GM12878 (cell line): ENCODE measurements around the gene TCF12. TPM values are rescaled to one million over a fixed set of nuclear protein-coding genes. Genes with fewer than 3 reads are reported as not detected.

Source experiments
- E2F8 ChIP-seq: fragments of 450-650 bp; IDR thresholded peaks from 2 replicates; pipeline ENCODE4 v1.6.1; 2018; ENCODE audit warnings: mild to moderate bottlenecking, low read depth, moderate library complexity; ENCODE audit not compliant: partially characterized antibody
- EGR1 ChIP-seq, 2 experiments: IDR thresholded peaks; 1 replicate in 1 of 2; 2 replicates in 1 of 2; pipeline ENCODE4 v1.6.1; 2011 to 2012; ENCODE audit warnings: low read depth in 2 of 2, low read length in 2 of 2, borderline replicate concordance in 1 of 2, mild to moderate bottlenecking in 1 of 2, moderate library complexity in 1 of 2
- ELK1 ChIP-seq: IDR thresholded peaks from 2 replicates; pipeline ENCODE4 v1.6.1; 2012; ENCODE audit warnings: low read depth, low read length, improper control_type of control experiment
- ESRRA ChIP-seq: IDR thresholded peaks from 2 replicates; pipeline ENCODE4 v1.6.1; 2012; ENCODE audit warnings: mild to moderate bottlenecking, low read length, improper control_type of control experiment
- HDAC2 ChIP-seq: fragments of 200-600 bp; sonication (generic); IDR thresholded peaks from 2 replicates; pipeline ENCODE4 v1.6.1; 2017
- HDAC6 ChIP-seq: fragments of 200-600 bp; sonication (generic); IDR thresholded peaks from one replicate; pipeline ENCODE4 v1.8.0; 2017; ENCODE audit warnings: antibody characterized with exemption; ENCODE audit not compliant: unreplicated experiment
- IKZF2 ChIP-seq, 2 experiments: fragments of 450-650 bp; IDR thresholded peaks; 2 replicates each; pipeline ENCODE4 v1.6.1; 2017; ENCODE audit warnings: mild to moderate bottlenecking in 2 of 2, moderate library complexity in 2 of 2
- MEF2A ChIP-seq: IDR thresholded peaks from 2 replicates; pipeline ENCODE4 v1.6.1; 2011; ENCODE audit warnings: low read depth, mild to moderate bottlenecking, low read length, moderate library complexity; ENCODE audit not compliant: insufficient read depth
- MYB ChIP-seq: fragments of 150-350 bp; IDR thresholded peaks from 2 replicates; pipeline ENCODE4 v1.6.1; 2014; ENCODE audit warnings: mild to moderate bottlenecking, low read depth, low read length, borderline replicate concordance
- NFYA ChIP-seq: IDR thresholded peaks from 2 replicates; pipeline ENCODE4 v1.6.1; 2011; ENCODE audit warnings: low read depth, mild to moderate bottlenecking, low read length, improper control_type of control experiment, borderline replicate concordance
- RUNX3 ChIP-seq: IDR thresholded peaks from 2 replicates; pipeline ENCODE4 v1.6.1; 2012; ENCODE audit warnings: low read length, inconsistent platforms
- STAT3 ChIP-seq: IDR thresholded peaks from 2 replicates; pipeline ENCODE4 v1.6.1; 2011; ENCODE audit warnings: low read depth, low read length, improper control_type of control experiment
- ZNF384 ChIP-seq: IDR thresholded peaks from 2 replicates; pipeline ENCODE4 v1.6.1; 2012; ENCODE audit warnings: low read depth, mild to moderate bottlenecking, low read length, improper control_type of control experiment, borderline replicate concordance
- polyA plus RNA-seq, 11 experiments: library from polyadenylated mRNA; depleted of rRNA in 4 of 11; unstranded in 6 of 11; stranded (reverse) in 5 of 11; fragments of >200 nt; fragmentation: Nextera tagmentation in 4 of 11; fragmentation: Illumina TruSeq in 1 of 11; extraction: Ambion mirVana in 4 of 11; extraction: Trizol in 1 of 11; gene quantifications; 1 replicate in 1 of 11; 2 replicates in 10 of 11; pipeline versions ENCODE4 v1.2.1 to v1.2.3, GENCODE V29; 2011 to 2016; ENCODE audit warnings: inconsistent platforms in 2 of 11, missing spikeins in 2 of 11, low read depth in 1 of 11
- total RNA-seq, 4 experiments: library from RNA; depleted of rRNA in 3 of 4; stranded (reverse); fragments of >200 nt in 3 of 4; fragmentation: Illumina TruSeq in 1 of 4; extraction: Trizol in 1 of 4; gene quantifications; 2 replicates each; pipeline versions ENCODE4 v1.2.1 to v1.2.3, GENCODE V29; 2013 to 2021
- TF ChIP-seq, protein P1 (sequence below): fragments of 450-650 bp; IDR thresholded peaks from 2 replicates; pipeline ENCODE4 v1.6.1; 2017; ENCODE audit warnings: borderline replicate concordance
- TF ChIP-seq, protein P2 (sequence below): IDR thresholded peaks from 2 replicates; pipeline ENCODE4 v1.6.1; 2012; ENCODE audit warnings: low read depth, low read length, improper control_type of control experiment
- TF ChIP-seq, protein P3 (sequence below): IDR thresholded peaks from 2 replicates; pipeline ENCODE4 v1.6.1; 2012; ENCODE audit warnings: mild to moderate bottlenecking, low read depth, low read length
- TF ChIP-seq, protein P4 (sequence below): IDR thresholded peaks from 2 replicates; pipeline ENCODE4 v1.6.1; 2011; ENCODE audit warnings: borderline replicate concordance, low read depth, mild to moderate bottlenecking, moderate library complexity, mixed read lengths, low read length; ENCODE audit not compliant: insufficient read depth; ENCODE audit errors: extremely low read length

The TCF12 gene
- total and polyA plus RNA-seq, 10 of the 15 experiments (the other 5 are each of a cell fraction or from before 2014, with no cell fraction given), result 8.2 to 70.9 (median 49.5) TPM

- TF ChIP-seq, protein P1, sequence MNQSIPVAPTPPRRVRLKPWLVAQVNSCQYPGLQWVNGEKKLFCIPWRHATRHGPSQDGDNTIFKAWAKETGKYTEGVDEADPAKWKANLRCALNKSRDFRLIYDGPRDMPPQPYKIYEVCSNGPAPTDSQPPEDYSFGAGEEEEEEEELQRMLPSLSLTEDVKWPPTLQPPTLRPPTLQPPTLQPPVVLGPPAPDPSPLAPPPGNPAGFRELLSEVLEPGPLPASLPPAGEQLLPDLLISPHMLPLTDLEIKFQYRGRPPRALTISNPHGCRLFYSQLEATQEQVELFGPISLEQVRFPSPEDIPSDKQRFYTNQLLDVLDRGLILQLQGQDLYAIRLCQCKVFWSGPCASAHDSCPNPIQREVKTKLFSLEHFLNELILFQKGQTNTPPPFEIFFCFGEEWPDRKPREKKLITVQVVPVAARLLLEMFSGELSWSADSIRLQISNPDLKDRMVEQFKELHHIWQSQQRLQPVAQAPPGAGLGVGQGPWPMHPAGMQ, result no peak
- TF ChIP-seq IKZF2 (IDR thresholded peaks at IDR 0.05) (peak in 1 of 2 experiments; percentile 30; a peak in 2 of 4 replicates), ELK1 (no peak), MYB (no peak), ZNF384 (peak; percentile 95), STAT3 (no peak), ESRRA (no peak), HDAC2 (no peak), EGR1 (IDR thresholded peaks at IDR 0.05; ENCODE audit: borderline replicate concordance in 1 of 2, low read depth in 2 of 2, low read length in 2 of 2) (no peak), NFYA (no peak), HDAC6 (no peak), E2F8 (no peak), MEF2A (no peak), RUNX3 (peak; percentile 61)
- TF ChIP-seq, protein P2, sequence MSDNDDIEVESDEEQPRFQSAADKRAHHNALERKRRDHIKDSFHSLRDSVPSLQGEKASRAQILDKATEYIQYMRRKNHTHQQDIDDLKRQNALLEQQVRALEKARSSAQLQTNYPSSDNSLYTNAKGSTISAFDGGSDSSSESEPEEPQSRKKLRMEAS, result no peak
- TF ChIP-seq, protein P3, sequence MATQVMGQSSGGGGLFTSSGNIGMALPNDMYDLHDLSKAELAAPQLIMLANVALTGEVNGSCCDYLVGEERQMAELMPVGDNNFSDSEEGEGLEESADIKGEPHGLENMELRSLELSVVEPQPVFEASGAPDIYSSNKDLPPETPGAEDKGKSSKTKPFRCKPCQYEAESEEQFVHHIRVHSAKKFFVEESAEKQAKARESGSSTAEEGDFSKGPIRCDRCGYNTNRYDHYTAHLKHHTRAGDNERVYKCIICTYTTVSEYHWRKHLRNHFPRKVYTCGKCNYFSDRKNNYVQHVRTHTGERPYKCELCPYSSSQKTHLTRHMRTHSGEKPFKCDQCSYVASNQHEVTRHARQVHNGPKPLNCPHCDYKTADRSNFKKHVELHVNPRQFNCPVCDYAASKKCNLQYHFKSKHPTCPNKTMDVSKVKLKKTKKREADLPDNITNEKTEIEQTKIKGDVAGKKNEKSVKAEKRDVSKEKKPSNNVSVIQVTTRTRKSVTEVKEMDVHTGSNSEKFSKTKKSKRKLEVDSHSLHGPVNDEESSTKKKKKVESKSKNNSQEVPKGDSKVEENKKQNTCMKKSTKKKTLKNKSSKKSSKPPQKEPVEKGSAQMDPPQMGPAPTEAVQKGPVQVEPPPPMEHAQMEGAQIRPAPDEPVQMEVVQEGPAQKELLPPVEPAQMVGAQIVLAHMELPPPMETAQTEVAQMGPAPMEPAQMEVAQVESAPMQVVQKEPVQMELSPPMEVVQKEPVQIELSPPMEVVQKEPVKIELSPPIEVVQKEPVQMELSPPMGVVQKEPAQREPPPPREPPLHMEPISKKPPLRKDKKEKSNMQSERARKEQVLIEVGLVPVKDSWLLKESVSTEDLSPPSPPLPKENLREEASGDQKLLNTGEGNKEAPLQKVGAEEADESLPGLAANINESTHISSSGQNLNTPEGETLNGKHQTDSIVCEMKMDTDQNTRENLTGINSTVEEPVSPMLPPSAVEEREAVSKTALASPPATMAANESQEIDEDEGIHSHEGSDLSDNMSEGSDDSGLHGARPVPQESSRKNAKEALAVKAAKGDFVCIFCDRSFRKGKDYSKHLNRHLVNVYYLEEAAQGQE, result no peak
- TF ChIP-seq, protein P4, sequence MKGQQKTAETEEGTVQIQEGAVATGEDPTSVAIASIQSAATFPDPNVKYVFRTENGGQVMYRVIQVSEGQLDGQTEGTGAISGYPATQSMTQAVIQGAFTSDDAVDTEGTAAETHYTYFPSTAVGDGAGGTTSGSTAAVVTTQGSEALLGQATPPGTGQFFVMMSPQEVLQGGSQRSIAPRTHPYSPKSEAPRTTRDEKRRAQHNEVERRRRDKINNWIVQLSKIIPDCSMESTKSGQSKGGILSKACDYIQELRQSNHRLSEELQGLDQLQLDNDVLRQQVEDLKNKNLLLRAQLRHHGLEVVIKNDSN, result no peak
Measured at GRCh38 chr15:57223345-57223744, 304.9 kb downstream of the TCF12 start (continued).
